Measurements from ENCODE around the gene HAAO.

Gene HAAO

DNA sequence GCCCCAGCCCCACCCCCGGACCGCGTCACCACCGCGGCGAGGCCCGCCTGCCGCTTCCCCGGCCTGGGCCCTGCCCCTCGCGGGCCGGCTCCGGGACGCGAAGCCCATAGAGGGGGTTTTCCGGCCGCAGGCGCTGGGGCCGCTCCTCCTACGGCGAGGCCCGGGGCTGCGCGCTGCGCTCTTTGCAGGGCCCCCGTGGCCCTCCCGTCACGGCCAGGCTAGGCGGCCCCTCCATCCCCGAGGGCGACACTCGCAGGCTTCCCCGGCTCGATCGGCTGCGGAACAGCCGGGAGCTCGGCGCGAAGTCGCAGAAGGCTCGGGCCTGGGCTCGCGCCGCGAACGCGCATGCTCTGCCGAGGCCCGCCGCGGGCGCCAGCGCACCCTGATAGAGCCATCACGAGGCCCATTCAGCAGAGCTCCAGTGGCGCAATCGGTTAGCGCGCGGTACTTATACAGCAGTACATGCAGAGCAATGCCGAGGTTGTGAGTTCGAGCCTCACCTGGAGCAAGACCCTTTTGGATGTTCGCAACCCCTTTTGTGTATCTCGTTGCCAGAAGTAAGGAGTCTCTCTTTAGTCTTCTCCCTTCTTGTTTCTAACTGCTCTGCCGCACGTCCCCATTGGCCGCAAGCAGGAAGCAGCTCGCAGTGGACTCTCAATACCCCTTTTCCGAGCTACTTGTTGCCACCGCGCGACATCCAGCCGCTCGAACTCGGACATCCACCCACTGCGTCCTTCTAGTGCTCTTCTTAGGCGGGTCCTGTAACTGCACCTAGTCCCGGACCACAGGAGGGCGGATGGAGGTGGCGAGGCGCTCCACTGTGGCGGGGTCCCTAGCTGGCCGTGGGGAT lies 18.0 kb upstream of the HAAO start:
- H3K27me3 ChIP-seq (ENCODE audit: control insufficient read depth, insufficient read depth, low read length): no peaks in the 10 kb centered on the region

GRCh38 chr2:42809819-42810120 lies 17.4 kb upstream of the HAAO start:
- Histone ChIP-seq H3K27me3 (ENCODE audit: control insufficient read depth, insufficient read depth, low read length) (no peaks in the 10 kb centered on the region), H3K36me3 (ENCODE audit: control insufficient read depth, insufficient read depth, low read length) (no peaks in the 10 kb centered on the region), H3K4me3 (ENCODE audit: low read length) (no peak overlapping the region), H3K9ac (ENCODE audit: low read length) (peak overlapping the region; percentile 88), H3K4me1 (ENCODE audit: control insufficient read depth, insufficient read depth, low read length) (peaks cover 14% of the 10 kb centered on the region), H3K9me3 (ENCODE audit: control insufficient read depth, low read length) (no peaks in the 10 kb centered on the region)

More for the DNA sequence above, 18.0 kb upstream of the HAAO start:
- H3K4me3 ChIP-seq (ENCODE audit: low read length): peak overlapping the region; percentile 69
- H3K9me3 ChIP-seq (ENCODE audit: control insufficient read depth, low read length): no peaks in the 10 kb centered on the region
- H3K9ac ChIP-seq (ENCODE audit: low read length): peak overlapping the region; percentile 88
- peaks cover 14% of the 10 kb centered on the region for H3K4me1 ChIP-seq (ENCODE audit: control insufficient read depth, insufficient read depth, low read length)
- no peaks in the 10 kb centered on the region for H3K36me3 ChIP-seq (ENCODE audit: control insufficient read depth, insufficient read depth, low read length)

DNA sequence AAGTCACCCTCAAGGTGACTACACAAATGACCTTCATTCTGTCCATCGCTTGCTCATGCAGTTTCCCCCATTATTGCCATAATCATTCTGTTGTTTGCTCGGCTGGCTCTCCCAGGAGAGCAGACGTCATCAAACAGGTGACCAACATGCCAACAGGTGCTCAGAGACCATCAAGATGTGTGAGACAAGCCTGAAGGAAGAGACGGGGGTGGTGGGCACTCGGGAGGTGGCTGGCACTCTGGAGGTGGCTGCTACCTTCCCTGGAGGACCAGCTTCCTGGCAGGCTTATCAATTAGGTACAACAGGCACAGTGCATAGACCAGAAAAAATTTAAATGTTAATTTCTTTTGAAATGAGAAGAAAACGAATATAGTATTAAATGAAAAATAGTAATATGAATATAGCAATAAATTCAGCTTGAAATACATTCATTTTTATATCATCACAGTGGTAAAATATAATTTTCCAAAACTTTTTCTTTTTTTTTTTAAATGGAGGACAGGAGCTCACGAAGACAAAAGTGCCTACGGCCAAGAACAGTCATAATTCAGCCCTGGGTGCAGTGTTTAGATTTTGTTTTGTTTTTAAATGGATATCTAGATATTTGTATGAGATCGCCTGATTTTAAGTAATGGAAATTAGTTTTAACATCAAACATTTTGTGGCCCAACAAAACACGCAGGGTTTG lies 16.9 kb upstream of the HAAO start:
- Histone ChIP-seq H3K27me3 (ENCODE audit: control insufficient read depth, insufficient read depth, low read length) (no peaks in the 10 kb centered on the region), H3K9ac (ENCODE audit: low read length) (peak overlapping the region; percentile 88), H3K9me3 (ENCODE audit: control insufficient read depth, low read length) (no peaks in the 10 kb centered on the region), H3K4me1 (ENCODE audit: control insufficient read depth, insufficient read depth, low read length) (peaks cover 14% of the 10 kb centered on the region), H3K4me3 (ENCODE audit: low read length) (no peak overlapping the region), H3K36me3 (ENCODE audit: control insufficient read depth, insufficient read depth, low read length) (no peaks in the 10 kb centered on the region)

DNA sequence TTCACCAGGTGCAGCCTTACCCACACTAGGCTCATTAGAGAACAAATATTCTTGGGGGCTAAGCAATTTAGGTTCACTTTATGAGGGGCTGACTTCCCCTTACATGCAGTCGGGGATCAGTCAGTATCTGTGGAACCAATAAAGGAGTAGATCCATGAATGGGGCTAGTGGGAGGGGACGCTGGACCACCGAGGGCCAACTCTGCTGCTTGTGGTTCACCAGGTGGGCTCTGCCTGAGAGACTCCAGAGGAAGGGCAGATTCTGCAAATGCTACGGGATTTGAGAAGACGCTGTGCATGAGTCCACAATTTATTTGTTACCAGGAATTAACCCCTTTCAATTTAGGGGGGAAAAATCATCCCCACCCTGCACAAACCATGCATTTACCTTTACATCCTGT lies 15.9 kb upstream of the HAAO start:
- no peaks in the 10 kb centered on the region for H3K36me3 ChIP-seq (ENCODE audit: control insufficient read depth, insufficient read depth, low read length)
- H3K4me3 ChIP-seq (ENCODE audit: low read length): no peak overlapping the region
- H3K27me3 ChIP-seq (ENCODE audit: control insufficient read depth, insufficient read depth, low read length): no peaks in the 10 kb centered on the region
- peaks cover 14% of the 10 kb centered on the region for H3K4me1 ChIP-seq (ENCODE audit: control insufficient read depth, insufficient read depth, low read length)
- H3K9ac ChIP-seq (ENCODE audit: low read length): no peak overlapping the region
- no peaks in the 10 kb centered on the region for H3K9me3 ChIP-seq (ENCODE audit: control insufficient read depth, low read length)

DNA sequence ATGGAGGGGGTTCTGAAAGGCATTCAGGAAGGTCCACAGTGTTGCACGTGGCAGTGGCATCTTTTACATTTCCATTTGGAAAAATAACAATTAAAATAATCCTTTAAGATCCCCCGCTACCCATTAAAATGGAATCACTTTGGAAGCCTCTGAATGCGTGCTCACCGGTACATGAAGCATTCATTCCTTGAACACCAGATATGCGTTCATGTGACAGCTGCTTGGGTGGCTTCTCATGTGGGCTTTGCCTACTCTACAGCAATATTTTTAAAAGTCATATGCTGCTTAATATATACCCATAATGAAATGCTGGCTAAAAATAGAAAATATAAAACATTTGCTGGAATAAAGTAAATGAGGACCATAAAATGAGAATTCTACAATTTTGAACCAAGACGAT lies 14.4 kb upstream of the HAAO start:
- Histone ChIP-seq H3K27me3 (ENCODE audit: control insufficient read depth, insufficient read depth, low read length) (no peaks in the 10 kb centered on the region), H3K9me3 (ENCODE audit: control insufficient read depth, low read length) (no peaks in the 10 kb centered on the region), H3K4me3 (ENCODE audit: low read length) (no peak overlapping the region), H3K9ac (ENCODE audit: low read length) (no peak overlapping the region), H3K4me1 (ENCODE audit: control insufficient read depth, insufficient read depth, low read length) (peaks cover 14% of the 10 kb centered on the region), H3K36me3 (ENCODE audit: control insufficient read depth, insufficient read depth, low read length) (no peaks in the 10 kb centered on the region)

- H3K36me3 ChIP-seq (ENCODE audit: control insufficient read depth, insufficient read depth, low read length): no peaks in the 10 kb centered on the region
- no peak overlapping the region for H3K4me3 ChIP-seq (ENCODE audit: low read length)
- H3K27me3 ChIP-seq (ENCODE audit: control insufficient read depth, insufficient read depth, low read length): no peaks in the 10 kb centered on the region
- no peak overlapping the region for H3K9ac ChIP-seq (ENCODE audit: low read length)
- no peaks in the 10 kb centered on the region for H3K9me3 ChIP-seq (ENCODE audit: control insufficient read depth, low read length)
- H3K4me1 ChIP-seq (ENCODE audit: control insufficient read depth, insufficient read depth, low read length): peaks cover 5% of the 10 kb centered on the region
Measured at GRCh38 chr2:42804891-42805290, 12.5 kb upstream of the HAAO start.

DNA sequence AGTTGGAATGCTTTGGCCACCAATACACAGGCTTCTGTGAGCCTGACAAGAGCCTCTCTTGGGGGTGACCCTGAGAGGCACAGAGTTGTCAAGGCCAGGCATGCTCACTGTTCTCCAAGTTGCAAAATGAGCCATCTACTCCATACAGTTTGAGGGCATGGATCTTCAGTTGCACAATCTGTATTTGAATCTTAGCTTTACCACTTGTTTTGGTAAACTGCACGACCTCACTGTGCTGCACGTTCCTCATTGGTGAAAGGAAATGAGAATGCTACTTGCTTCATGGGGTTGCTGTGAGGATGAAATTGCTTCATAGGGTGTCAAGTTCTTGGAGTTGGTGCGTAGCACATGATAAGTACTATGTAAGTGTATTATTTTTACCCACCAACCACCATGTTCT lies 12.0 kb upstream of the HAAO start:
- Histone ChIP-seq H3K9ac (ENCODE audit: low read length) (no peak overlapping the region), H3K36me3 (ENCODE audit: control insufficient read depth, insufficient read depth, low read length) (no peaks in the 10 kb centered on the region)

GRCh38 chr2:42802150-42802549 lies 9.8 kb upstream of the HAAO start:
- Histone ChIP-seq H3K36me3 (ENCODE audit: control insufficient read depth, insufficient read depth, low read length) (no peaks in the 10 kb centered on the region), H3K4me1 (ENCODE audit: control insufficient read depth, insufficient read depth, low read length) (no peaks in the 10 kb centered on the region), H3K9ac (ENCODE audit: low read length) (no peak overlapping the region), H3K4me3 (ENCODE audit: low read length) (no peak overlapping the region), H3K27me3 (ENCODE audit: control insufficient read depth, insufficient read depth, low read length) (no peaks in the 10 kb centered on the region), H3K9me3 (ENCODE audit: control insufficient read depth, low read length) (no peaks in the 10 kb centered on the region)

More for the DNA sequence above, 12.0 kb upstream of the HAAO start:
- Histone ChIP-seq H3K9me3 (ENCODE audit: control insufficient read depth, low read length) (no peaks in the 10 kb centered on the region), H3K27me3 (ENCODE audit: control insufficient read depth, insufficient read depth, low read length) (no peaks in the 10 kb centered on the region), H3K4me1 (ENCODE audit: control insufficient read depth, insufficient read depth, low read length) (peaks cover 5% of the 10 kb centered on the region), H3K4me3 (ENCODE audit: low read length) (no peak overlapping the region)

- H3K4me3 ChIP-seq (ENCODE audit: low read length): no peak overlapping the region
- no peaks in the 10 kb centered on the region for H3K27me3 ChIP-seq (ENCODE audit: control insufficient read depth, insufficient read depth, low read length)
- H3K36me3 ChIP-seq (ENCODE audit: control insufficient read depth, insufficient read depth, low read length): no peaks in the 10 kb centered on the region
- no peak overlapping the region for H3K9ac ChIP-seq (ENCODE audit: low read length)
- no peaks in the 10 kb centered on the region for H3K4me1 ChIP-seq (ENCODE audit: control insufficient read depth, insufficient read depth, low read length)
- H3K9me3 ChIP-seq (ENCODE audit: control insufficient read depth, low read length): no peaks in the 10 kb centered on the region
Measured at GRCh38 chr2:42801381-42801780, 9.0 kb upstream of the HAAO start.

GRCh38 chr2:42800981-42801380 lies 8.6 kb upstream of the HAAO start:
- Histone ChIP-seq H3K36me3 (ENCODE audit: control insufficient read depth, insufficient read depth, low read length) (no peaks in the 10 kb centered on the region), H3K9ac (ENCODE audit: low read length) (no peak overlapping the region), H3K4me3 (ENCODE audit: low read length) (no peak overlapping the region), H3K4me1 (ENCODE audit: control insufficient read depth, insufficient read depth, low read length) (peaks cover 1% of the 10 kb centered on the region), H3K9me3 (ENCODE audit: control insufficient read depth, low read length) (no peaks in the 10 kb centered on the region), H3K27me3 (ENCODE audit: control insufficient read depth, insufficient read depth, low read length) (no peaks in the 10 kb centered on the region)

GRCh38 chr2:42800461-42800962 lies 8.1 kb upstream of the HAAO start:
- Histone ChIP-seq H3K9ac (ENCODE audit: low read length) (no peak overlapping the region), H3K9me3 (ENCODE audit: control insufficient read depth, low read length) (no peaks in the 10 kb centered on the region), H3K4me3 (ENCODE audit: low read length) (no peak overlapping the region), H3K27me3 (ENCODE audit: control insufficient read depth, insufficient read depth, low read length) (no peaks in the 10 kb centered on the region), H3K4me1 (ENCODE audit: control insufficient read depth, insufficient read depth, low read length) (peaks cover 5% of the 10 kb centered on the region), H3K36me3 (ENCODE audit: control insufficient read depth, insufficient read depth, low read length) (no peaks in the 10 kb centered on the region)

- Histone ChIP-seq H3K36me3 (ENCODE audit: control insufficient read depth, insufficient read depth, low read length) (no peaks in the 10 kb centered on the region), H3K9me3 (ENCODE audit: control insufficient read depth, low read length) (no peaks in the 10 kb centered on the region), H3K4me1 (ENCODE audit: control insufficient read depth, insufficient read depth, low read length) (peaks cover 5% of the 10 kb centered on the region), H3K9ac (ENCODE audit: low read length) (no peak overlapping the region), H3K4me3 (ENCODE audit: low read length) (no peak overlapping the region), H3K27me3 (ENCODE audit: control insufficient read depth, insufficient read depth, low read length) (no peaks in the 10 kb centered on the region)
Measured at GRCh38 chr2:42799881-42800280, 7.5 kb upstream of the HAAO start.
